ENCODE data around the gene TRIM72.

- no peak for TF ChIP-seq CTCF (IDR thresholded peaks at IDR 0.05)
- TF ChIP-seq POLR2A (IDR thresholded peaks at IDR 0.05), result peak; percentile 50 to 72
Measured at GRCh38 chr16:31202414-31203375, 11.2 kb upstream of the TRIM72 start, which contains the start of gene PYCARD.

Measured in Peyer's patch (tissue), 4 donors.